ENCODE data around the gene PKN1. TPM values are rescaled to one million over a fixed set of nuclear protein-coding genes. Genes with fewer than 3 reads are reported as not detected.

The PKN1 gene
- total RNA-seq, 6 donors from 2014 or later: 95.2 to 278 (median 200) TPM

- no peaks in the 10 kb centered on the region for H3K9me3 ChIP-seq
- H3K36me3 ChIP-seq: peaks cover 3 to 24% (median 12%) of the 10 kb centered on the region in 4 donors
- WGBS, 2 donors: 50 to 58% methylated on average over 4 of the region's 4 CpGs
- H3K4me1 ChIP-seq: peaks cover 30 to 45% (median 33%) of the 10 kb centered on the region in 4 donors
- peak overlapping the region in 3 of 4 donors; percentile 86 to 98 (median 93) for H3K4me3 ChIP-seq
- H3K27ac ChIP-seq: peak overlapping the region; percentile 86 to 89 (median 88)
- TF ChIP-seq CTCF (IDR thresholded peaks at IDR 0.05): no peak
- TF ChIP-seq POLR2AphosphoS5 (IDR thresholded peaks at IDR 0.05): no peak
- TF ChIP-seq EP300 (IDR thresholded peaks at IDR 0.05): no peak
- TF ChIP-seq POLR2A (IDR thresholded peaks at IDR 0.05): no peak
- DNase-seq (no peak), ATAC-seq (ENCODE audit: low FRiP score in 2 of 2) (no peak)
- H3K27me3 ChIP-seq: no peaks in the 10 kb centered on the region
Measured at GRCh38 chr19:14494411-14494810, 61.3 kb downstream of the PKN1 start.

DNA sequence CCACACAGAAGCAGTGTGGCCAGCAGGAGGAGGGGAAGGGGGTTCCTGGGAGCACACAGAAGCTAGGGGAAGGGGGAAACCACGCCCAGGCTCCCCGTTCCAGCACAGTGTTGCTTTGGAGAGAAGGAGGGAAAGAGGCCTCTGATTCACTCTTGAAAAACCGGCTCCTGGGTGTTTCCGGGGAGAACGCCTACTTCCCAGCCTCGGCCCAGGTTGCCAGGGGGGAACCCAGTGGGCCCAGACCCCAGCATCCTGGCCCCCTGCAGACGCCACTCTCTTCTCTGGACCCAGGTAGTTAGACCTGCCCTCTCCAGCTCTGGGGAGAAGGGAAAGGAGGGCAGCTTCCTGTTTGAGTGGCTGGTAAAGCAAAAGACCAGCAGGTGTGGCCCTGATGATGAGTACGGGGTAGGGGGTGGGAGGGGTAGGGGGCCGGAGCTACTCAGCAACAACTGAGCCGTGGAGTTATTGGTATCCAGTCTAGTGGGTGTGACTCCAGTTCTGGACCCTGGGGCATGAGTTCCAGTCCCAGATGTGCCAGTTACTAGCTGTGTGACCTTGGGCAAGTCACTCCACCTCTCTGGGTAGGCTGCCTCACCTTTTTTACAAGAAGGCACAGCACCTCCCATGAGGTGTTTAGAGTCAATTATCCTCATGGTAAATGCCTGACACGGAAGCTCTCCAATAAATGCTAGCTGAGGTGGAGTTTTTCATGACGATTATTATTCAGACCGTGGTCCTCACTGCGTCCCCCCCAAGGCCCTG, 62.0 kb downstream of the PKN1 start:
- peak in 1 of 2 donors; percentile 59 for DNase-seq
- H3K4me3 ChIP-seq: peak overlapping the region; percentile 86 to 98 (median 94)
- peak overlapping the region; percentile 86 to 89 (median 88) for H3K27ac ChIP-seq
- TF ChIP-seq POLR2A (IDR thresholded peaks at IDR 0.05): no peak
- no peak for TF ChIP-seq CTCF (IDR thresholded peaks at IDR 0.05)
- no peak for TF ChIP-seq POLR2AphosphoS5 (IDR thresholded peaks at IDR 0.05)
- ATAC-seq (ENCODE audit: low FRiP score in 2 of 2): no peak
- H3K36me3 ChIP-seq: peaks cover 3 to 19% (median 9%) of the 10 kb centered on the region in 4 donors
- H3K27me3 ChIP-seq: no peaks in the 10 kb centered on the region
- peaks cover 30 to 45% (median 33%) of the 10 kb centered on the region in 4 donors for H3K4me1 ChIP-seq
- WGBS, 2 donors: 16 to 18% methylated on average over 11 to 14 of the region's 14 CpGs
- no peaks in the 10 kb centered on the region for H3K9me3 ChIP-seq

GRCh38 chr19:14495672-14496028, 62.5 kb downstream of the PKN1 start:
- peaks cover 0 to 14% (median 8%) of the 10 kb centered on the region in 4 donors for H3K36me3 ChIP-seq
- H3K4me3 ChIP-seq: peak overlapping the region; percentile 86 to 98 (median 94)
- H3K9me3 ChIP-seq: no peaks in the 10 kb centered on the region
- peak overlapping the region; percentile 86 to 89 (median 88) for H3K27ac ChIP-seq
- DNase-seq (no peak), ATAC-seq (ENCODE audit: low FRiP score in 2 of 2) (peak in 1 of 2 donors; percentile 0)
- no peaks in the 10 kb centered on the region for H3K27me3 ChIP-seq
- 0% methylated on average over 2 to 6 of the region's 28 CpGs for WGBS, 2 donors
- TF ChIP-seq POLR2AphosphoS5 (IDR thresholded peaks at IDR 0.05): no peak
- no peak for TF ChIP-seq CTCF (IDR thresholded peaks at IDR 0.05)
- TF ChIP-seq EP300 (IDR thresholded peaks at IDR 0.05): no peak
- no peak for TF ChIP-seq POLR2A (IDR thresholded peaks at IDR 0.05)
- peaks cover 30 to 45% (median 33%) of the 10 kb centered on the region in 4 donors for H3K4me1 ChIP-seq

DNA sequence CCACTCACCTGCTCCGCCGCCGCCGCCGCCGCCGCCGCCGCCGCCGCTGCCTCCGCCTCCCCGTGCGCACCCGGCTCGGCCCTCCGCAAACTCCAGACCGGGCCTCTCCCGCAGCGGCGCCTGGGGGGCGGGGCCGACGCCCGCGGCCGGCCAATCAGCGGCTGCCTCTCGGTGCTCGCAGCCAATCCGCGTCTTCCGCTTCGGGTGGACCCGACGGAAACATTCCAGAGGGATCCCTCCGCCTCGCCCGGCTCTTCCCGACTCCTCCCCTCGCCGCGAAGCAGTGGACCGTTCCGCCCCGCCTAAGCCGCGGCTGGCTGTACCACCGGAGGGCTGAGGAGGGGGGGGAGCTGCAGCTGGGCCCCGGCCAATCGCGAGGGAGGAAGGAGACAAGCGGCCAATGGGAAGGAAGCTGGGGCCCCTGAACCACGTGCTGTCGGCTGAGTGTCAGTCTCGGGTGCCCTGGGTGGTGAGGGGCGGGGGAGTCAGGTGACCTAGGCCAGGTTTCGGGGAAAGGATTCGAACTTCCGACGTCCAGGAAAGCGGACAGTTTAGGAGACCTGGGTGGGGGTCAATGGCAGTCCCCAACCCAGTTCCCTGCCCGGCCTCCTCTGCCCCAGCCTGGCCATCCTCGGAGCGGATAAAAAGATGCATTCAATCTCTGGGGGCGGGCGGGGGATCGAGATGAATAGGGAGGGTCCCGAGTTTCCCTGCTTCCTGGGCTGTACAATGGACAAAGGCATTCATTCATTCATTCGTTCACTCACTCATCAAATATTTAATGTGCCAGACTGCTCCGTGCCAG, 63.1 kb downstream of the PKN1 start, which contains the start of gene GIPC1:
TSS of gene GIPC1 (minus strand) at position 99 of the 805 bp plus-strand sequence. CDS start 13,151 bp downstream, outside the sequence.
- Histone ChIP-seq H3K27me3 (no peaks in the 10 kb centered on the region), H3K4me1 (peaks cover 30 to 45% (median 33%) of the 10 kb centered on the region in 4 donors), H3K9me3 (no peaks in the 10 kb centered on the region), H3K27ac (peak within 1 kb of the TSS; percentile 86 to 89 (median 88)), H3K4me3 (peak within 1 kb of the TSS; percentile 86 to 98 (median 94)), H3K36me3 (peaks cover 0 to 9% (median 4%) of the 10 kb centered on the region in 4 donors)
- TF ChIP-seq CTCF (IDR thresholded peaks at IDR 0.05): no peak
- peak in 2 of 4 donors; percentile 1 to 24 for TF ChIP-seq EP300 (IDR thresholded peaks at IDR 0.05)
- peak; percentile 74 to 86 for TF ChIP-seq POLR2AphosphoS5 (IDR thresholded peaks at IDR 0.05)
- TF ChIP-seq POLR2A (IDR thresholded peaks at IDR 0.05): peak in 1 of 4 donors; percentile 75
- WGBS, 2 donors: 10 to 21% methylated on average over 10 to 30 of the region's 71 CpGs
- DNase-seq (peak; percentile 95 to 99), ATAC-seq (ENCODE audit: low FRiP score in 2 of 2) (peak; percentile 98)
